ENCODE measurements around the gene CLSTN1.
"Not testable (repeated sequence)": the region's sequence is repeated elsewhere in the genome, so short reads cannot be mapped to it uniquely, and the experiment has no call there.

The CLSTN1 gene

GRCh38 chr1:9715536-9716226, 108.1 kb downstream of the CLSTN1 start:
- no peak overlapping the region for H3K27ac ChIP-seq (ENCODE audit: low read depth, low read length)
- no peaks in the 10 kb centered on the region for H3K4me1 ChIP-seq (ENCODE audit: control insufficient read depth, insufficient read depth, low read length)
- no peak overlapping the region for H3K9ac ChIP-seq (ENCODE audit: low read length)
- no peaks in the 10 kb centered on the region for H3K27me3 ChIP-seq (ENCODE audit: control insufficient read depth, insufficient read depth, low read length)
- no peaks in the 10 kb centered on the region for H3K36me3 ChIP-seq (ENCODE audit: control insufficient read depth, insufficient read depth, low read length)
- H3K4me3 ChIP-seq (ENCODE audit: low read length), result no peak overlapping the region

GRCh38 chr1:9714257-9714718, 109.5 kb downstream of the CLSTN1 start:
- Histone ChIP-seq H3K36me3 (ENCODE audit: control insufficient read depth, insufficient read depth, low read length) (no peaks in the 10 kb centered on the region), H3K27me3 (ENCODE audit: control insufficient read depth, insufficient read depth, low read length) (no peaks in the 10 kb centered on the region), H3K9ac (ENCODE audit: low read length) (no peak overlapping the region), H3K4me3 (ENCODE audit: low read length) (no peak overlapping the region), H3K4me1 (ENCODE audit: control insufficient read depth, insufficient read depth, low read length) (no peaks in the 10 kb centered on the region), H3K27ac (ENCODE audit: low read depth, low read length) (no peak overlapping the region)

- H3K4me1 ChIP-seq (ENCODE audit: control insufficient read depth, insufficient read depth, low read length); H3K9ac ChIP-seq (ENCODE audit: low read length); H3K27ac ChIP-seq (ENCODE audit: low read depth, low read length); H3K36me3 ChIP-seq (ENCODE audit: control insufficient read depth, insufficient read depth, low read length); H3K27me3 ChIP-seq (ENCODE audit: control insufficient read depth, insufficient read depth, low read length); H3K4me3 ChIP-seq (ENCODE audit: low read length): not testable (repeated sequence)
Measured at GRCh38 chr1:9712767-9713166, 111.0 kb downstream of the CLSTN1 start.

- no peaks in the 10 kb centered on the region for H3K36me3 ChIP-seq (ENCODE audit: control insufficient read depth, insufficient read depth, low read length)
- no peak overlapping the region for H3K27ac ChIP-seq (ENCODE audit: low read depth, low read length)
- H3K4me3 ChIP-seq (ENCODE audit: low read length), result no peak overlapping the region
- H3K27me3 ChIP-seq (ENCODE audit: control insufficient read depth, insufficient read depth, low read length), result no peaks in the 10 kb centered on the region
- H3K9ac ChIP-seq (ENCODE audit: low read length), result no peak overlapping the region
- no peaks in the 10 kb centered on the region for H3K4me1 ChIP-seq (ENCODE audit: control insufficient read depth, insufficient read depth, low read length)
Measured at GRCh38 chr1:9711466-9712020, 112.2 kb downstream of the CLSTN1 start.

- Histone ChIP-seq H3K4me1 (ENCODE audit: control insufficient read depth, insufficient read depth, low read length) (no peaks in the 10 kb centered on the region), H3K27me3 (ENCODE audit: control insufficient read depth, insufficient read depth, low read length) (no peaks in the 10 kb centered on the region), H3K27ac (ENCODE audit: low read depth, low read length) (no peak overlapping the region), H3K36me3 (ENCODE audit: control insufficient read depth, insufficient read depth, low read length) (no peaks in the 10 kb centered on the region), H3K4me3 (ENCODE audit: low read length) (no peak overlapping the region), H3K9ac (ENCODE audit: low read length) (no peak overlapping the region)
Measured at GRCh38 chr1:9710037-9710436, 113.7 kb downstream of the CLSTN1 start.

- H3K4me1 ChIP-seq (ENCODE audit: control insufficient read depth, insufficient read depth, low read length), result no peaks in the 10 kb centered on the region
- H3K27me3 ChIP-seq (ENCODE audit: control insufficient read depth, insufficient read depth, low read length), result no peaks in the 10 kb centered on the region
- no peaks in the 10 kb centered on the region for H3K36me3 ChIP-seq (ENCODE audit: control insufficient read depth, insufficient read depth, low read length)
- no peak overlapping the region for H3K27ac ChIP-seq (ENCODE audit: low read depth, low read length)
- no peak overlapping the region for H3K4me3 ChIP-seq (ENCODE audit: low read length)
- no peak overlapping the region for H3K9ac ChIP-seq (ENCODE audit: low read length)
Measured at GRCh38 chr1:9706178-9706577, 117.6 kb downstream of the CLSTN1 start.

GRCh38 chr1:9705337-9706093, 118.2 kb downstream of the CLSTN1 start:
- Histone ChIP-seq H3K9ac (ENCODE audit: low read length) (no peak overlapping the region), H3K27ac (ENCODE audit: low read depth, low read length) (no peak overlapping the region), H3K4me3 (ENCODE audit: low read length) (no peak overlapping the region), H3K4me1 (ENCODE audit: control insufficient read depth, insufficient read depth, low read length) (no peaks in the 10 kb centered on the region), H3K27me3 (ENCODE audit: control insufficient read depth, insufficient read depth, low read length) (no peaks in the 10 kb centered on the region), H3K36me3 (ENCODE audit: control insufficient read depth, insufficient read depth, low read length) (no peaks in the 10 kb centered on the region)

GRCh38 chr1:9703681-9704080, 120.1 kb downstream of the CLSTN1 start:
- Histone ChIP-seq H3K9ac (ENCODE audit: low read length) (no peak overlapping the region), H3K27me3 (ENCODE audit: control insufficient read depth, insufficient read depth, low read length) (no peaks in the 10 kb centered on the region), H3K4me1 (ENCODE audit: control insufficient read depth, insufficient read depth, low read length) (no peaks in the 10 kb centered on the region), H3K4me3 (ENCODE audit: low read length) (no peak overlapping the region), H3K36me3 (ENCODE audit: control insufficient read depth, insufficient read depth, low read length) (no peaks in the 10 kb centered on the region), H3K27ac (ENCODE audit: low read depth, low read length) (no peak overlapping the region)

- Histone ChIP-seq H3K4me1 (ENCODE audit: control insufficient read depth, insufficient read depth, low read length) (no peaks in the 10 kb centered on the region), H3K9ac (ENCODE audit: low read length) (no peak overlapping the region), H3K27me3 (ENCODE audit: control insufficient read depth, insufficient read depth, low read length) (no peaks in the 10 kb centered on the region), H3K27ac (ENCODE audit: low read depth, low read length) (no peak overlapping the region), H3K36me3 (ENCODE audit: control insufficient read depth, insufficient read depth, low read length) (no peaks in the 10 kb centered on the region), H3K4me3 (ENCODE audit: low read length) (no peak overlapping the region)
Measured at GRCh38 chr1:9703165-9703509, 120.6 kb downstream of the CLSTN1 start.

- H3K4me1 ChIP-seq (ENCODE audit: control insufficient read depth, insufficient read depth, low read length), result no peaks in the 10 kb centered on the region
Measured at GRCh38 chr1:9701665-9702064, 122.1 kb downstream of the CLSTN1 start.

GRCh38 chr1:9700340-9700739, 123.4 kb downstream of the CLSTN1 start:
- no peak overlapping the region for H3K4me3 ChIP-seq (ENCODE audit: low read length)

More at GRCh38 chr1:9701665-9702064, 122.1 kb downstream of the CLSTN1 start:
- Histone ChIP-seq H3K36me3 (ENCODE audit: control insufficient read depth, insufficient read depth, low read length) (no peaks in the 10 kb centered on the region), H3K27me3 (ENCODE audit: control insufficient read depth, insufficient read depth, low read length) (no peaks in the 10 kb centered on the region), H3K9ac (ENCODE audit: low read length) (no peak overlapping the region), H3K27ac (ENCODE audit: low read depth, low read length) (no peak overlapping the region), H3K4me3 (ENCODE audit: low read length) (no peak overlapping the region)

GRCh38 chr1:9699361-9699760, 124.4 kb downstream of the CLSTN1 start:
- Histone ChIP-seq H3K9ac (ENCODE audit: low read length) (no peak overlapping the region), H3K4me1 (ENCODE audit: control insufficient read depth, insufficient read depth, low read length) (no peaks in the 10 kb centered on the region), H3K36me3 (ENCODE audit: control insufficient read depth, insufficient read depth, low read length) (no peaks in the 10 kb centered on the region), H3K27ac (ENCODE audit: low read depth, low read length) (no peak overlapping the region), H3K4me3 (ENCODE audit: low read length) (no peak overlapping the region), H3K27me3 (ENCODE audit: control insufficient read depth, insufficient read depth, low read length) (no peaks in the 10 kb centered on the region)

More at GRCh38 chr1:9700340-9700739, 123.4 kb downstream of the CLSTN1 start:
- Histone ChIP-seq H3K4me1 (ENCODE audit: control insufficient read depth, insufficient read depth, low read length) (no peaks in the 10 kb centered on the region), H3K27me3 (ENCODE audit: control insufficient read depth, insufficient read depth, low read length) (no peaks in the 10 kb centered on the region), H3K27ac (ENCODE audit: low read depth, low read length) (no peak overlapping the region), H3K36me3 (ENCODE audit: control insufficient read depth, insufficient read depth, low read length) (no peaks in the 10 kb centered on the region), H3K9ac (ENCODE audit: low read length) (no peak overlapping the region)
